Measurements from ENCODE around the gene IFNAR1.

IFNAR1 gene

GRCh38 chr21:33324291-33325221 is at the start of gene IFNAR1:
Gene IFNAR1, plus strand, starts transcription at chr21:33324970. Its CDS starts 86 bp downstream, at chr21:33325056.
- peak; percentile 97 for DNase-seq

- no peak for DNase-seq
Observed at GRCh38 chr21:33278721-33279120, 46.0 kb upstream of the IFNAR1 start.

GRCh38 chr21:33279330-33279820 is 45.4 kb upstream of the IFNAR1 start:
- DNase-seq: no peak

GRCh38 chr21:33281096-33281652 is 43.6 kb upstream of the IFNAR1 start:
- DNase-seq: no peak

- DNase-seq: no peak
Observed at GRCh38 chr21:33283203-33283602, 41.6 kb upstream of the IFNAR1 start.

- DNase-seq: peak; percentile 10
Observed at GRCh38 chr21:33286076-33286475, 38.7 kb upstream of the IFNAR1 start.

- peak; percentile 55 for DNase-seq
Observed at GRCh38 chr21:33286600-33287456, 37.9 kb upstream of the IFNAR1 start.

- no peak for DNase-seq
Observed at GRCh38 chr21:33289199-33289819, 35.5 kb upstream of the IFNAR1 start.

- DNase-seq: no peak
Observed at GRCh38 chr21:33290441-33290840, 34.3 kb upstream of the IFNAR1 start.

GRCh38 chr21:33291686-33292085 is 33.1 kb upstream of the IFNAR1 start:
- DNase-seq: no peak

- DNase-seq: no peak
Observed at GRCh38 chr21:33292724-33293123, 32.0 kb upstream of the IFNAR1 start.

- DNase-seq: no peak
Observed at GRCh38 chr21:33293136-33293535, 31.6 kb upstream of the IFNAR1 start.

GRCh38 chr21:33293811-33294216 is 31.0 kb upstream of the IFNAR1 start:
- DNase-seq: no peak

GRCh38 chr21:33296156-33296555 is 28.6 kb upstream of the IFNAR1 start:
- DNase-seq: no peak

- no peak for DNase-seq
Observed at GRCh38 chr21:33299181-33299752, 25.5 kb upstream of the IFNAR1 start.

- no peak for DNase-seq
Observed at GRCh38 chr21:33300701-33301631, 23.8 kb upstream of the IFNAR1 start.

- DNase-seq: no peak
Observed at GRCh38 chr21:33301632-33302002, 23.2 kb upstream of the IFNAR1 start.

GRCh38 chr21:33302055-33302454 is 22.7 kb upstream of the IFNAR1 start:
- DNase-seq: no peak

- no peak for DNase-seq
Observed at GRCh38 chr21:33302796-33303195, 22.0 kb upstream of the IFNAR1 start.

- no peak for DNase-seq
Observed at GRCh38 chr21:33305344-33305671, 19.5 kb upstream of the IFNAR1 start.

GRCh38 chr21:33305938-33306337 is 18.8 kb upstream of the IFNAR1 start:
- no peak for DNase-seq
